AML-193 (cell line): ENCODE data around the gene ELMO3.
A peak's percentile ranks its signal among the peaks of the same experiment; 100 is the strongest.

Experiments
- DNase-seq, 2 experiments: peaks; one replicate each; lab custom pipeline; 2025; lab: John Stamatoyannopoulos, UW

ELMO3 gene

GRCh38 chr16:67198238-67198734 lies 645 bp upstream of the ELMO3 start:
- peak in 1 of 2 experiments; percentile 36 for DNase-seq

DNA sequence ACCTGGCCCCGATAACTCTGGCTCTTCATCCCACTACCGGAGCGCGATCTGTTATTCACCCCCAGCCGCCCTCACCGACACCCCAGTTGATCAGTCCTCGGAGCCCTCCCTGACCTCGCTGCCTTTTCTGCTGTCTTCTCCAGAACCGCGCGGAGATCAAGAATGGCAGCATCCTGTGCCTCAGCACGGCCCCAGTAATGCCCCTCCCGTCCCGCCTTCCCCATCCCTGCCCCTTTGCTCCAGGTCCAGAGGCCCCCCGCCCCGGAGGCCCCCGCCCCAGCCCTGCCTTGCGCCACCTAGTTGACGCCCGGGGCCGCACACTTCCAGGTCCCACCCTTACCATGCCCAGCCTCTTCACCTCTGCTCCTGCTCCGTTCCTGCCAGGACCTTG lies 872 bp downstream of the ELMO3 start:
- no peak for DNase-seq

- no peak for DNase-seq
Measured at GRCh38 chr16:67200491-67200890, 1.6 kb downstream of the ELMO3 start.

DNA sequence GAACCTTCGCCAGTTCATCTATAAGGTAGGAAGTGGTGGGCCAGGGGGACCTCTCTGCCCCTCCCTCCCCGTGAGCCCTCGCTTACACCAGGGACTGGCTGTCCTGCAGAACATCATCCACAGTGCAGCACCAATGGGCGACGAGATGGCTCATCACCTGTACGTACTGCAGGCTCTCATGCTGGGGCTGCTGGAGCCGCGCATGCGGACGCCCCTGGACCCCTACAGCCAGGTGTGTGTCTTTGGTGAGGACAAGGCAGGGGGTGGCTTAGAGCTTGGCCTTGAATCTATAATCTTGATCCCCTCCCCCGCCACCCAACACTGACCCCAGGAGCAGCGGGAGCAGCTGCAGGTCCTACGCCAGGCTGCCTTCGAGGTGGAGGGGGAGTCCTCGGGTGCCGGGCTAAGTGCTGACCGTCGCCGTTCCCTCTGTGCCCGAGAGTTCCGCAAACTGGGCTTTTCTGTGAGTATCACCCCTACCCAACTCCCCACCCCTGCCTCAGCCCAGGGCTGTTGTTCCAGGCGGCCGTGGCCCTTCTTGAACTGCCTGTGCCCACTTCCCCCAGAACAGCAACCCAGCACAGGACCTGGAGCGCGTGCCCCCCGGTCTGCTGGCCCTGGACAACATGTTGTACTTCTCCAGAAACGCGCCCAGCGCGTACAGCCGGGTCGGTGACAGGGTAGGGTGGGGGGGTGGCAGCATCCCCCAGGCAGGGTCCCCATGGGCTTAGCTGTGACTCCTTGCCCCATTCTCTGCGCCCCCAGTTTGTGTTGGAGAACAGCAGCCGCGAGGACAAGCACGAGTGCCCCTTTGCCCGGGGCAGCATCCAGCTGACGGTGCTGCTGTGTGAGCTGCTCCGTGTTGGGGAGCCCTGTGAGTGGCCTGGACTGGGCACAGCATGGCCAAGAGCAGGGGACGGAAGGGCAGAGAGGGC lies 2.7 kb downstream of the ELMO3 start:
- DNase-seq = no peak

DNA sequence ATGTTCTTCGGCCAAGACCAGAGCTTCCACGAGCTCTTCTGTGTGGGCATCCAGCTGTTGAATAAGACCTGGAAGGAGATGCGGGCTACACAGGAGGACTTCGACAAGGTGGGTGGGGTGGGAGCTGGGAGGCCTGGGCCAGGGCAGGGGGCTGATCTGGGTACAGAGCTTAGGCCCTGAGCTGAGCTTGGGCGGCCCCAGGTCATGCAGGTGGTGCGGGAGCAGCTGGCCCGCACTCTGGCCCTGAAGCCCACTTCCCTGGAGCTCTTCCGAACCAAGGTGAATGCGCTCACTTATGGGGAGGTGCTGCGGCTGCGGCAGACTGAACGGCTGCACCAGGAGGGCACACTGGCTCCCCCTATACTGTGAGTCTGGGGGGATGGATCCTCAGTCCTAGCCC lies 3.5 kb downstream of the ELMO3 start:
- DNase-seq = no peak

GRCh38 chr16:67202956-67203493 lies 4.1 kb downstream of the ELMO3 start:
- DNase-seq = no peak

GRCh38 chr16:67204076-67204475 lies 5.1 kb downstream of the ELMO3 start:
- DNase-seq = no peak

- DNase-seq = no peak
Measured at GRCh38 chr16:67206129-67206837, 7.4 kb downstream of the ELMO3 start.

- no peak for DNase-seq
Measured at GRCh38 chr16:67206838-67207248, 7.9 kb downstream of the ELMO3 start.

DNA sequence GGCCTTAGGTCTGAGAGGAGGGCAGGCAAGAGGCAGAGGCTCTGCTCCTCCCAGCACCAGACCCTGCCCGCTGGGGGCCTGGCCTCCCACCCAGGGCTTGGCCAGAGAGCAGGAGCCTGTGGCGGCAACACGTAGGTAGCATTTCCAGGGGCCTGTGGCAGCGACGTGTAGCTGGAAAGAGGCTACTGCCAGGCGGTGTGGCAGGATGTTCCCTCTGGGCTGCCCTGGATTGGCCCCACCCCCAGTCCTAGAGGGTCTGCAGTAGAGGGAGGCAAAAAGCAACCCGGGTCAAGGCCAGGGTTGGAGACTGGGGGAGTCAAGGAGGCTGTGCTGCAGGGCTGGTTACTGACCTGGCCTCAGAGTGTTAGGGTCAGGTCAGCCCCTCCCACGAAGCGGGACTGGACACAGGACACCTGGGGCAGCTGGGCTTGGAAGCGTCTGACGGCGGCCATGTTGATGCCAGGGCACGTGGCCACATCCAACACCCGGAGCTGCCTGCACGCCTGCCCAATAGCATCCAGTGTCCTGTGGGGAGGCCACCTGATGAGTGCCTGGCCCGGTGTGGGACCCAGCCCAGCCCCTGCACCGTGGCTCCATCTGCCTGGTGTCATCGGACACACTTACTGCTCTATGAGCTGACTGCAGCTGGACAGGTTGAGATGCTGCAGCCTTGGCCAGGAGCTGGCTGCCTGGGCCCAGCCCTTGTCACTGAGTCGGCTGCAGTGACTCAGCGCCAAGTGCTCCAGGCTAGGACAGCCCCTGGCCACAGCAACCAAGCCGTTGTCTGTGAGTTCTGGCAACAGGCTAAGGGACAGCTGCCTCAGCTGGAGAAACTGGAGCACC lies 8.5 kb downstream of the ELMO3 start:
- DNase-seq = no peak

DNA sequence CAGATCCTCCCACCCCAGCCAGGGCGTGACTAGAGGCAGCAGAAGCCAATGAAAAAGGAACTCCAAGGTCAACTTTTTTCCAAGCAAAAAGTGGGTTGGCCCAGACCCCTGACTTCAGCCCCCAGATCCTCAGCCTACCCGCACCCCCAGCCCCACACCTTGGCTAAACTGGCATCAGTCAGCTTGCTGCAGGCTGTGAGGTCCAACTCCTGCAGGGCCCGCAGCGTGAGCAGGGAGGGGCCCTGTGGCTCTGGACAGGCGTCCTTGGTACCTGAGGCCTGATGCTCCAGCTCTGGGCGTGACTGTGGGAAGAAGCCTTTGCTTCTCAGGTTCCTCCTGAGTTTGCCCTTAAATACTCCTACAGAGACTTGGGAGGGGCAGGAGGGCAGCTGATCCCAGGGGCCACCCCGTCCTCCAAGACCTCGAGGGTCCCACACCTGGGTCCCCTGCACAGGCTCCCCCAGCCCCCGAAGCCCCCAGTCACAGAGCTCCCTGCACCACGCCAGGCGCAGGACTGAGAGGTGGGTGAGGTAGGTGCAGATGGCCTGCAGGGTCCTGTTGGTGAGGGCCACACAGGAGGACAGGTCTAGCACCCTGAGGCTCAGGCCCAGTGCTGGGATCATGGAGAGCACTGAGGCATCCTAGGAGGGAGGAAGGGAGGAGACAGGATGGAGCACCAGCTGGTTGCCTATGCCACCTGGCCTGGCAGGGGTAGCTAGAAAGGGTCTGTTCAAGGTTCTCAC lies 9.4 kb downstream of the ELMO3 start:
- DNase-seq = no peak

- DNase-seq = no peak
Measured at GRCh38 chr16:67209565-67209964, 10.6 kb downstream of the ELMO3 start.

DNA sequence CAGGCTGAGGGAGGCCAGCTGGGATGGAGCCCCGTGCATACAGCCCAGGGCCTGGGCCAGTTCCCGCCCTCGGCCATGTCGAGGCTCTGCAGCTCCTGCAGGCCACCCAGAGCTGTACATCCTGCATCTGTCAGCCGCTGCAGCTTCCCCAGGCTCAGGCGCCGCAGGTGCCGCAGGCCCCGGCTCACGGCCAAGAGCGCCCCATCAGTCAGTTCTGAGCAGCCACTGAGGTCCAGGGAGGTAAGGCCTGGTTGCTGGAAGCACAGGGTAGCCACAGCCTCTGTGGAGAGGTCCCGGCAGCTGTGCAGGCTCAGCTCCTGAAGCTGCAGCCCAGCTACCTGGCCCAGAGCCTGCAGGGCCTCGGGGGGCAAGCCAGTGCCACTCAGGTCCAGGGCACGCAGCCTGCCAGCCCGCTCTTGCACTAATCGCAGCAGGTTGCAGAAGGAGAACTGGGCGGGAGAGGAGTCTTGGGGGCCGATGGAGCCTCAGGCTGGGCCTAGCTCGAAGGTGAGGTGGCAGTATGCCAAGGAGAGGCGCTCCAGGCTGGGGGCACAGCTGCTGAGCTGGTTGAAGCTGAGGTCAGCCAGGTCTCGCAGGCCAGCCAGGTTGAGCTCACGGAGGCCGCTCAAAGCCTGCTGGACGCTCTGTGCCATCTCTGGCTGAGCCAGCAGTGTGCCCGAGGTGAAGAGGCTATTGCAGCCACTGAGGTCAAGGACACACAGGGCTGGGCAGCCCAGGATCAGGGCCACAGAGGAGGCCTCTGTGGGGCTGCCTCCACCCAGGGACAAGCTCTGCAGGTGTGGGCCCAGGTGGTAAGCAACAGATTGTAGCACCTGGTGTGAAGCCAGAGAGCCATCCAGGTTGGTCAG lies 11.4 kb downstream of the ELMO3 start:
- DNase-seq = no peak

GRCh38 chr16:67211674-67212073 lies 12.7 kb downstream of the ELMO3 start:
- no peak for DNase-seq

- peak in 1 of 2 experiments; percentile 4 for DNase-seq
Measured at GRCh38 chr16:67212766-67213165, 13.8 kb downstream of the ELMO3 start.

- no peak for DNase-seq
Measured at GRCh38 chr16:67213197-67214019, 14.5 kb downstream of the ELMO3 start.

DNA sequence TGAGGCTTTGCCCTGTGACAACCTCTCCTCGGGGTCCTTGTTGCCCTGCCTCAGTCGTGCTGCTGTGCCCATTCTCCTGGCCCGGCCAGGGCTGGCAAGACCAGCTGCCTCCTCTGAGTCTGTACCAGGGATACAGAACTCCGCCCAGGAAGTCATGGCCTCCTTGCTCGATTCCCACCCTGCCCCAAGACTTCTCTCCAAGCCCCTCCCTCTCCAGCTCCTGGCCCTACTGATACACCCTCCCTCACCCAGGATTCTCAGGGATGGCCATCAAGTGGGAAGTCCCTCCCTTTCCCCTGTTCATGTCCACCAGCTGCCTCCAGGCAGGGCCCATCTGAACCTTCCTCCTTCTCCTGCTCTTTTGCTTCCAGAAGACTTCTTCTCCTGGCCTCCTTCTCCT lies 16.8 kb downstream of the ELMO3 start:
- DNase-seq = no peak

DNA sequence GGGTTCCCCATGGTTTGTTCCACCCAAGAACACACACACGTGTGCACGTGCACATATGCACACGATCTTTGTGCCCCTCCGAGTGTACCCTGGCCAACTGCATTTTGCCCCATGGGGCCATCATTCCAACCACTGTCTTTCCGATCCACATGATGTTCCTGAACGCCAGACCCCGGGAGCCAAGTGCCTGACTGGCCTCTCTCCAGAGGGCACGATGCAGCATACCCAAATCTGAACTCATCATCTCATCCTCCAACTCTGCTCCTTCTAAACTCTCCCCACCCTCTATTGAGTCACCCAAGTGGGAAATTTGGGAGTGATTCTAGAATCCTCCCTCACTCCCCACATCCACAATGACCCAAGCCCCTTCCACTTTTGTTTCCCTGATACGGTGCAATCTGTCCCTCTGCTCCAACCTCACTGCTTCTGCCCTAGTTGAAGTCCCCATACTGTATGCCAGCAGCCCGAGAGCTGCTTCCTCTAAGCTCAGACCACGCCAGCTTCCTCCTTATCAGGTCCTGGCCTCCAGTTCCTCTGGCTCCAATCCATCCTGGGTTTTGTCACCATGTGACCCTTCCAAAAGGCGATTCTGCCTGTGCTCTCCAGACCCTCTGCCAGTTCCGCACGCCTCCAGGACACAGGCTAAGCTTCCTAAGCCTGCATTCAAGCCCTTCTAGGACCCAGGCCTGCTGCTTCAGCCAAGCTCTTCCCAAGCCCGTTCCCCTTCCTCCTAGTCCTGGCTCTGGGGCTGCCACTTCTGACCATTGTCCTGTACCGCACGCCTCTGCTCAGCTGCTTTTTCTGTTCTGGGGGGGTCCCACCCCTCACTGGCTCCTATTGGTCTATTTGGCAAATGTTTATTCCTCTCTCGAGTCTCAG lies 17.9 kb downstream of the ELMO3 start:
- DNase-seq = peak; percentile 59 to 67
